ENCODE results near the gene SLX4IP.

- TF ChIP-seq, protein P1, sequence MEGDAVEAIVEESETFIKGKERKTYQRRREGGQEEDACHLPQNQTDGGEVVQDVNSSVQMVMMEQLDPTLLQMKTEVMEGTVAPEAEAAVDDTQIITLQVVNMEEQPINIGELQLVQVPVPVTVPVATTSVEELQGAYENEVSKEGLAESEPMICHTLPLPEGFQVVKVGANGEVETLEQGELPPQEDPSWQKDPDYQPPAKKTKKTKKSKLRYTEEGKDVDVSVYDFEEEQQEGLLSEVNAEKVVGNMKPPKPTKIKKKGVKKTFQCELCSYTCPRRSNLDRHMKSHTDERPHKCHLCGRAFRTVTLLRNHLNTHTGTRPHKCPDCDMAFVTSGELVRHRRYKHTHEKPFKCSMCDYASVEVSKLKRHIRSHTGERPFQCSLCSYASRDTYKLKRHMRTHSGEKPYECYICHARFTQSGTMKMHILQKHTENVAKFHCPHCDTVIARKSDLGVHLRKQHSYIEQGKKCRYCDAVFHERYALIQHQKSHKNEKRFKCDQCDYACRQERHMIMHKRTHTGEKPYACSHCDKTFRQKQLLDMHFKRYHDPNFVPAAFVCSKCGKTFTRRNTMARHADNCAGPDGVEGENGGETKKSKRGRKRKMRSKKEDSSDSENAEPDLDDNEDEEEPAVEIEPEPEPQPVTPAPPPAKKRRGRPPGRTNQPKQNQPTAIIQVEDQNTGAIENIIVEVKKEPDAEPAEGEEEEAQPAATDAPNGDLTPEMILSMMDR (IDR thresholded peaks at IDR 0.05): no peak
- no peak for TF ChIP-seq POLR2A (IDR thresholded peaks at IDR 0.05)
Measured at GRCh38 chr20:10648651-10649050, 213.5 kb downstream of the SLX4IP start.

Data from prostate gland (tissue), 2 donors.